Astrocyte (in vitro differentiated cells and primary cell): ENCODE results near the gene LBP.

ENCODE experiments used
- CTCF ChIP-seq: IDR thresholded peaks from 2 replicates; pipeline ENCODE4 v1.5.1; 2011; ENCODE audit warnings: low read depth, mild to moderate bottlenecking, inconsistent platforms, low read length, moderate library complexity; ENCODE audit not compliant: insufficient read depth
- EZH2 ChIP-seq: IDR thresholded peaks from 2 replicates; pipeline ENCODE4 v1.6.1; 2012; ENCODE audit warnings: mild to moderate bottlenecking, low read length, inconsistent platforms; ENCODE audit not compliant: insufficient read depth

GRCh38 chr20:38300438-38300837 lies 45.8 kb upstream of the LBP start:
- TF ChIP-seq CTCF: no peak
- TF ChIP-seq EZH2: no peak
